ENCODE results near the gene FKBP15.
"Not testable (repeated sequence)": the region's sequence is repeated elsewhere in the genome, so short reads cannot be mapped to it uniquely, and the experiment has no call there.

The FKBP15 gene

GRCh38 chr9:113221003-113221799 is at the start of gene FKBP15, which contains the start of gene SLC31A1:
TSS of gene FKBP15 (minus strand) at chr9:113221277. CDS start at chr9:113221243, 34 bp downstream.
TSS of gene SLC31A1 (plus strand) at chr9:113221544. CDS start at chr9:113256149, 34,605 bp downstream.
- DNase-seq (ENCODE audit: low read depth in 2 of 2, low spot score in 1 of 2): peak; percentile 92 to 94

GRCh38 chr9:113269871-113270270 is 48.8 kb upstream of the FKBP15 start:
- DNase-seq (ENCODE audit: low read depth in 2 of 2, low spot score in 1 of 2): no peak

GRCh38 chr9:113269355-113269754 is 48.3 kb upstream of the FKBP15 start:
- DNase-seq (ENCODE audit: low read depth in 2 of 2, low spot score in 1 of 2): no peak

GRCh38 chr9:113267911-113268566 is 47.0 kb upstream of the FKBP15 start:
- no peak for DNase-seq (ENCODE audit: low read depth in 2 of 2, low spot score in 1 of 2)

- no peak for DNase-seq (ENCODE audit: low read depth in 2 of 2, low spot score in 1 of 2)
Measured at GRCh38 chr9:113266174-113266573, 45.1 kb upstream of the FKBP15 start.

- DNase-seq (ENCODE audit: low read depth in 2 of 2, low spot score in 1 of 2): no peak
Measured at GRCh38 chr9:113261917-113262671, 41.0 kb upstream of the FKBP15 start.

GRCh38 chr9:113258282-113258681 is 37.2 kb upstream of the FKBP15 start:
- no peak for DNase-seq (ENCODE audit: low read depth in 2 of 2, low spot score in 1 of 2)

GRCh38 chr9:113257863-113258262 is 36.8 kb upstream of the FKBP15 start:
- DNase-seq (ENCODE audit: low read depth in 2 of 2, low spot score in 1 of 2): no peak

- no peak for DNase-seq (ENCODE audit: low read depth in 2 of 2, low spot score in 1 of 2)
Measured at GRCh38 chr9:113255438-113255837, 34.4 kb upstream of the FKBP15 start.

- DNase-seq (ENCODE audit: low read depth in 2 of 2, low spot score in 1 of 2): no peak
Measured at GRCh38 chr9:113254991-113255390, 33.9 kb upstream of the FKBP15 start.

- DNase-seq (ENCODE audit: low read depth in 2 of 2, low spot score in 1 of 2): no peak
Measured at GRCh38 chr9:113250807-113251206, 29.7 kb upstream of the FKBP15 start.

GRCh38 chr9:113249661-113250060 is 28.6 kb upstream of the FKBP15 start:
- DNase-seq (ENCODE audit: low read depth in 2 of 2, low spot score in 1 of 2): not testable (repeated sequence)

- DNase-seq (ENCODE audit: low read depth in 2 of 2, low spot score in 1 of 2): no peak
Measured at GRCh38 chr9:113247640-113248039, 26.6 kb upstream of the FKBP15 start.

GRCh38 chr9:113246928-113247327 is 25.9 kb upstream of the FKBP15 start:
- DNase-seq (ENCODE audit: low read depth in 2 of 2, low spot score in 1 of 2): no peak

GRCh38 chr9:113245894-113246293 is 24.8 kb upstream of the FKBP15 start:
- DNase-seq (ENCODE audit: low read depth in 2 of 2, low spot score in 1 of 2): no peak

GRCh38 chr9:113244556-113244955 is 23.5 kb upstream of the FKBP15 start:
- no peak for DNase-seq (ENCODE audit: low read depth in 2 of 2, low spot score in 1 of 2)

- no peak for DNase-seq (ENCODE audit: low read depth in 2 of 2, low spot score in 1 of 2)
Measured at GRCh38 chr9:113241161-113241560, 20.1 kb upstream of the FKBP15 start.

- DNase-seq (ENCODE audit: low read depth in 2 of 2, low spot score in 1 of 2): no peak
Measured at GRCh38 chr9:113238859-113239232, 17.8 kb upstream of the FKBP15 start.

GRCh38 chr9:113238202-113238858 is 17.3 kb upstream of the FKBP15 start:
- no peak for DNase-seq (ENCODE audit: low read depth in 2 of 2, low spot score in 1 of 2)

- no peak for DNase-seq (ENCODE audit: low read depth in 2 of 2, low spot score in 1 of 2)
Measured at GRCh38 chr9:113237026-113237425, 15.9 kb upstream of the FKBP15 start.

- DNase-seq (ENCODE audit: low read depth in 2 of 2, low spot score in 1 of 2): not testable (repeated sequence)
Measured at GRCh38 chr9:113235701-113236255, 14.7 kb upstream of the FKBP15 start.
